HL-60/S4 (cell line): ENCODE measurements around the gene SRPK2.

Experiments
- in situ Hi-C: fragments of 300-500 bp; cut with MboI; formaldehyde crosslinking; loops from 2 replicates; pipeline ENCODE4 v1.14.3; 2022; ENCODE audit warnings: low sequenced_read_pairs

The SRPK2 gene

DNA sequence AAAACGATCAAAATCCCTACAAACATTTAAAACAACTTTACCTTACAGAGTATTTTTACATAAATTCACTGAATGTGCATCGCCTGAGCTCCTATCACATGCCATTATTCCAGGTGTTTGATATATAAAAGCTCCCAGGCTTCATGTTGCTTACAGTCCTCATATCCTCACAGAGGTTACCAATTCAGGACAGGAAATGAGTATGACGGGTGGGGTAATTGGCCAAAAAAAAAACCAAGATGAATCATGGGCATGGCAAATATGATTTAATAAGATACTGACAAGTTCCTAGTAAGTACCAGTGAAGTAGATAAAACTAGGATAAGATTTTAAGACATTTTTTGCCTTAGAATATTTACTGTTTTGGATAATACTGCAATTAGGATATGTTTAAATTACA, 238.9 kb downstream of the SRPK2 start:
- in situ Hi-C loops = no loop called here

DNA sequence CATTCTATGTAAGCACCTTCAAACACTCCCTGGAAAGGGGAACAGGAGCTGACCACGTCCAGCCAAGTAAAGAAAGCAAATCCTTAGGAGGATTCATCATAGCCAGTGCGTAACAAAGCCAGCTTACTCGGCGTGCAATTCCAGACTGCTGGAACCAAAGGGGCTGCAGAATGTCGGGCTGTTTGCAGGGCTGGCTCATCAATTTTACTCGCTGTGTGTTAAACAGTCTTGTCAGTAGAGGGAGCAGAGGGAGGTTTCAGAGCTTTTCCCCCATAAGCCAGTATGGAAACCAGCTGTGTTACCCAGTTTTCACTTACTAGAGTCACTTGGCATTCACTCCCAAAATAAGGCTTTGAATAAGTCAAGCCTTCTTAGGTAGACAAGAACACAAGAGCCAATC, 247.7 kb downstream of the SRPK2 start:
- in situ Hi-C loops = no loop called here

DNA sequence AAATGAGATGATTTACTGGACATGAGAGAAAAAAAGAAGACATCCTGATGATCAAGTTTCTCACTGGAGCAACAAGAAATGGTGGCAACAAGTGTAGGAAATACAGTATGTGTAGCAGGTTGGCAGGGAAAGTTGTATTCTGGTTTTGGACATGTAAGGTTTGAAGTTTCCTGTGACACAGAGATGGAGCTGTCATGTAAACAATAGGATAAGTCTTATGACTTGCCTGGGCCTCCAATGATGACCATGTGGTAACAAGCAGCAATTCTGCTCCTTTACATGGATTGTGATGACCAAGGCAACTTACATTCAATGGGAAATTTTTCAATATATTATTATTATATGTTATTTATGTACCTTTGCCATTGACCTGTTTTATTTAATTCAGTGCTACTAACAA, 249.3 kb downstream of the SRPK2 start:
- in situ Hi-C loops = no loop called here

DNA sequence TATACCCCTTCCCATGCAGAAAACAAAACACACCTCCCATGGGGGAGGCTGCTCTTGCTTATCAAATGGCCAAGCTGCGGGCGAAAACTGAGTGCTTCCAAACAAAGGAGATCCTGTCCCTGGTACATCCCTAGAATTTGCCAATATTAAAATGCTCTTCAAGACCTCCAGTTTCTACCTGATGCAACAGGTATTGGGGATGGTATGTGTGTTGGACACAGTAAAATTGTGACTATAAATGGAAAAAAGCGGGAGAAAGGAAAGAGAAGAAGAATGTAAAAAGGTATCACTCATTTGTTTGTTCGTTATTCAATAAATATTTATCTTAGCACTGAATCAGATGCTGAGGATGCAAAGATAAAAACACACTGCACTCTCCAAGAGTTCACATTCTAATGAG, 250.8 kb downstream of the SRPK2 start:
- in situ Hi-C loops = no loop called here

DNA sequence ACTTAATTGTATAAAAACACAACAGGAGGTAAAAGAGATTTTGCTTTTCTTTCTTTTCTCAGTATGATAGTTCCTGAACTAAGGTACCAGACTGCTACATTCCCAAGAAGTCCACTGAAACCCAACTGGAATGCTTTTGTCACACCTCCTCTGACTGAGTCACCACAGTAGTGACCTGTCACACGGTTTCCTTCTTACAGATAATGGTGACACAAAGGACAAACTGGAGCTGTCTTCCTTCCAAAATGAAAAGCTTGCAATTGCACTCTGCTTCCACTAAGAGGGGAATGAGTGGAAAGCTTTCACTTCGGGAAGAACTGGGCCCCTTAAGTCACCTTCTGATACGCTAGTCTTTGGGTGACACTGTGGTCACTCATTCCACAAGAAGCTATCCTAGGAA, 252.5 kb downstream of the SRPK2 start:
- in situ Hi-C loops = no loop called here

DNA sequence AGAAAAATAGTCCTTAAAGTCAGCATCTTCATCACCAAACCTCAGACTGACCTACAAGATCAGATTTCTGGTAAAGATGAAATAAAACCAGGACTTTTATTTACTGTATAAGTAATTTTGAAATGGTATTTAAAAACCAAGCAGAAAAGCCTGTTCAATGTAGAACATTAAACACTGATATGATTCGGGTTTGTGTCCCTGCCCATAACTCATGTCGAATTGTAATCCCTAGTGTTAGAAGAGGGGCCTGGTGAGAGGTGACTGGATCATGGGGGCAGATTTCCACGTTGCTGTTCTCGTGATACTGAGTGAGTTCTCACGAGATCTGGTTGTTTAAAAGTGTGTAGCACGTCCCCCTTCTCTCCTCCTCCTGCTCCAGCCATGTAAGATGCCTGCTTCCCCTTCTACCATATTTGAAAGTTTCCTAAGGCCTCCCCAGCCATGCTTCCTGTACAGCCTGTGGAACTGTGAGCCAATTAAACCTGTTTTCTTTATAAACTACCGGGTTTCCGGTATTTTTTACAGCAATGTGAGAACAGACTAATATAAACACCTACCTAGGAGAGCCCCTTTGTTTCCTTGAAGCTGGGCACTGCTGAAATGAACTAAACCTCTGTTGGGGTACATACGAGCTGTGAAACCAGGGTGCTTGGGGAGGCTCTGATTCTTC, 254.6 kb downstream of the SRPK2 start:
- in situ Hi-C loops = no loop called here

DNA sequence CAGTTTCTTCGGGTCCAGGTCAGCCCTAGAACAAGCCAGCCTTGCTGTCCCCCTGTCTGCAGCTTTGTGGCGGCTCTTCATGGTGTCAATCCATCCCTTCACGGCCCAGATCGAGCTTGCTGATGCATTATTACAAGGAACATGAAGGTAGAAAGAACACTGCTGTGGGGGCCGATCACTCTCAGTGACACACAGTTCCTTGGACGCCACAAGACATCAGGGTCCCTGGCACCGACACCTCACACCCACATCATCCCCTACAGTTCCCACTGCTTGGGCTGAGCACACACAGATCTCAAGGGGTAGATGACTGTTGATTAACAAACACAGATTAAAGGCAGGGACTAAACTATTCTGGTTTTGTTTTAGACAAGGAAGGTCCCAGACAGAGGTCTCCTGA, 255.4 kb downstream of the SRPK2 start:
- in situ Hi-C loops = no loop called here

DNA sequence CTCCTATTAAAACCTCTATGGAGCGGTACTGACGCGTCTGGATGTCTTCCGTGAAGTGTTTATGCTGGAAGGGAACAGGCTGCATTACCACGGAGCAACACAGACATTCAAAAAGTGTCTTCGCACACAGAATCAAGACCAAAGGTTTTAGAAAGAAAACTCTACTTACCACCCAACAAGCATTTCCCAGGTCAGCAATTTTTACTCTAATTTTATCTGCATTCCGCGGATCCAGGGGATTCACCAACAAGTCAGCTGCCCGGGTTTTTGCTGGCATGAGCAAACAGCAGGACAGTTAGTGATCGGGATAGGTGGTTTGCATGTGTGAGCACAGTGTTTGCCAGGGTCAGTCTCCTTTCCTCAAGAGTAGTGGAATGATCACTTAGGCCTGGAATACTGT, 255.9 kb downstream of the SRPK2 start:
- in situ Hi-C loops = no loop called here

DNA sequence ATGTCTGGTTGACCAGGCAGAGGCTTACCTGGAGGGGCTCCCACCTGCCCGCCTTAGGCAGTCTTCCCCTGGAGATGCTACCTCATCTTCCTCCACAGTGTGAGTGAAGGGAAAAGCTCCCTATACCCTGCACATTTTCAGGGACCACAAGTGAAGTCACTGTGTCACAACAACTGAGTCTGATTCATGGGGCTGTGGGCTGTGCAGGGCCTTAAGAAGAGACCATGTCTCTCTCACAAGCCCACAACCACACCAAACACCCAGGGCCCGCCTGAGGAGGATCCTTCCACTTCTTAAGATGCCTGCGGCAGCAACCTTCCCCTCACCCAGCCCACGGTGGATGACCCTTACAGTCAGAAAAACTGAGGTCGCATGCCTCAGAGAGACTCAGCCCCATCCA, 256.4 kb downstream of the SRPK2 start:
- in situ Hi-C loops = no loop called here

DNA sequence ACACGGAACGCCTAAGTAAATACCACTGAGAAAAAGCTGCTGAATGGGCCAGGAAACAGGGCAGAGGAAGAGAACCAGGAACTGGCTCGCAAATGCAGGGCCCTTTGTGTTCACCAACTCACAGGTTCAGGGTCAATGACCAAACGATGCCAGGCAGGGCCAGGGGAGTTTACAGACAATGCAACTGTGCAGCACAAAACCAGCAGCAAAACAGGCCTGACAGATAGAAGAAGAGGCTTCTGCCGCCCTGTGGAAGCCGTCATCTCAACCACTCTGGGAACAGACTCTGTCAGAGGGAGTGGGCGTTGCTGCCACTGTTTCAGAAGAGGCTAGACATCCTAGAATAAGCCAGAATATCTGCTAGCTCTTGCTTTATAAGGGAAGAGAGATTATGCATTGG, 256.8 kb downstream of the SRPK2 start:
- in situ Hi-C loops = no loop called here

DNA sequence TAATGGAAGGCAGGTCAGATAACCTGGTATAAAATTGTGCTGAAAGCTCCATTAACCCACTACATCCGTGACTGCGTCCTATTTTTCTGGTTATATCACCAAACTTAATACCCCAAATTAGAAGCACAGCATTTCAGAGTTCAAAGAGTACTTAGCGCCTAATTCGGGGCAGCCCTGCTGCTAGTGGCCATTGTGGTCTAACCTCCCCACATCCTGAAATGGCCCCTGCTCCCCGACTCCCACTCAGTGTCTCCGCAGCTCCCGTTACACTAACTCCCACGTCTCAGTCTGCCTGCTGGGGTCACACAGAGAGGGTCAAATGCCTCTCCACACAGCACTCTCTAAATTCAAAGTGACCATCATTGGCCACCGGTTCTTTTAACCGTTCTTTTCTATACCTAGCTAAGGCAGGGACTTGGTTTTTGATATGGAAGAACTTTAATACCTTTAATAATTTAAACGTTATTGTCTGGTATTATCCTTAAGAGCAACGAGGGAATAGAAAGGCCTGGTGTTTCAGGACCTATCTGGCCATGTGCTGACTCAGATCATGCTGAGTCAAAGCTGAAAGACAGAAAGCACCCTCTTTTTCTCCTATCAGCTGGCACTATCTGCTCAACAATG, 257.6 kb downstream of the SRPK2 start:
- in situ Hi-C loops = no loop called here

DNA sequence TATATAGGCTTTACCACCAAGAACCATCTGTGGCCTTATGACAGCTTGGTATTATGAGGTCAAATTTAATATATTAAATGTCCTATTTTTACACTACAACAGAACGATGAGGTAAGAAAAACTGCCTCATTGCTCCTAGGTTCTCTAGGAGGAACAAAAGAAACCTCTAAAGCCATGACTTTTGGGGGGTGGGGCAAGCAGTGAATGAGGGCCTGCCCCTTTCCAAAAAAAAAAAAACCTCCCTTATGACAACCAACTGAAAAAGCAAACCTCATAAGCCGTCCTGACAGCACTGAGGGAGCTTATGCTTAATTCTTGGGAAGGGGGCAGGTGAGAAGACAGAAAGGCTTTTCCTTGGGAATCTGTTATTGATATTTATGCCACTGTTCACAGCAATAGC, 258.1 kb downstream of the SRPK2 start:
- in situ Hi-C loops = no loop called here

DNA sequence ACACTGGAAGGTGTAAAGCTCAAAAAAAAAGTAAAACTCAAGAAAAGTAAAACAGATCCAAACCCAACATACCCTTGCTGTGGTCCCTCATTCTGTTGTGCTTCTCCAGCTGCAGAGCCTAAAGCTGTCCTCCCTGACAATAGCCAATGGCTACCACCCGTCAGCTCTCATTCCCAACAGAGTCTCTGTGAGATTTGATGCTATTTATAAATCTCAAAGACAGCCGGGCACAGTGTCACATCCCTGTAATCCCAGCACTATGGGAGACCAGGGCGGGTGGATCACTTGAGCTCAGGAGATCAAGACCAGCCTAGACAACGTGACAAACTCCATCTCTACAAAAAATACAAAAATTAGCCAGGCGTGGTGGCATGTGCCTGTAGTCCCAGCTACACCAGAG, 258.7 kb downstream of the SRPK2 start:
- in situ Hi-C loops = no loop called here

DNA sequence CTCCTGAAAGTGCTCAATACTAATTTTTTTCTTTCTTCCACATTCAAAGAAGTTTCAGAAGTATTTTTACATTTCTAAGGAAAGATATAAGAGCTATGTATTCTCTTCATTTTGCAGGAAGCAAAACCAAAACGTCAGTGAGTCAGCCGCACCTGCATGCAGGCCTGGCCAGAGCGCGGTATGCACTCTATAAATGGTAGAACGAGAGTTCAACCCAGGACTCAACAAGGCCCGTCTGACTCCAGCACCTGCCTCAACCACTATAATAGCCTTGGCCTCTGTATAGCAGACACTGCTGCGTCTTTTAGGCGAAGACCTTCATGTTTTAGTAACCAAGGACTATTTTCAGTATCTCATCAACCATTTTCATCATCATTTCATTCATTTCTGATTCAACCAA, 261.5 kb downstream of the SRPK2 start:
- in situ Hi-C loops = no loop called here

DNA sequence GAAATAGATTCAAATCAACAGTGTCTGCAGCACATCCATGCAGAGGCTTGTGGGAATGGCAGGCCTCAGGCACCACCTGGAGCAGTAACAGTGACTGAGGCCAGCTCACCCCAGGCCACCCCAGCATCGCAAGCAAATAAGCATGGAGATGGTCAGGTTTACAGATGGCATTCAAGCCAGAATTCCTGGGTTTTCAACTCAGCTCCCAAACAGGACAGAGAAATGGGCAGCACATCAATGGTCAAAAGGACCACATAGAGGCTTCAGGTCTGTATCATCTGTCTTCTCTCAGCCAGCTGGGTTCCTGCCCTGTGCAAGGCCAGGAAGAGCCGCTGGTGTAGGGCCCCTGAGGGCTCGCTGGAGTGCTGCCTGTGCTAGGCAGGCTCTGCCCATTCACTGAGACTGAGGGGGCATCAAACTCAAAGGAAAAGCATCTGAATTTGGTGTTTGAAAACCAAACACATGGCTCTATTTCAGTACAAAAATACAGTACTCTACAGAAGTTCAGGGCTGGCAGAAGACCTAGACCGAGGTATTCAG, 262.2 kb downstream of the SRPK2 start:
- in situ Hi-C loops = no loop called here

DNA sequence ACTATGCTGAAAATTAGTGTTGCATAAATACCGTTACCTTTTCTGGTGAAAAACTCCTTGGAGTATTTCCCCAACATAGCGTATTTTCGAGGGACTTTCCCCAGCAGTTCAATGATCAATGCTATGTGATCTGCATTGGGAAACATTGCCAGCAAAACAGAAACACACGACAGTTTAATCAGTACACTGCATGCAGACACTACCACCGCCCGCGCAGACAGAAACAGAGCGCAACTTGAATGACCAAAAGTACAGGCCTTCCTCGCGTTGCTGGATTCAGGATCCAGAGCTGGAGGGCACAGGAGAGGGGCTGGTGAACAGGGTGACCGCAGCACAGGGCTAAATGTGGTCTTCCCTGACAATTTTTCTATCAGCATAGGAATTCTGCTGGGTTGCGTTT, 263.0 kb downstream of the SRPK2 start:
- in situ Hi-C loops = no loop called here

DNA sequence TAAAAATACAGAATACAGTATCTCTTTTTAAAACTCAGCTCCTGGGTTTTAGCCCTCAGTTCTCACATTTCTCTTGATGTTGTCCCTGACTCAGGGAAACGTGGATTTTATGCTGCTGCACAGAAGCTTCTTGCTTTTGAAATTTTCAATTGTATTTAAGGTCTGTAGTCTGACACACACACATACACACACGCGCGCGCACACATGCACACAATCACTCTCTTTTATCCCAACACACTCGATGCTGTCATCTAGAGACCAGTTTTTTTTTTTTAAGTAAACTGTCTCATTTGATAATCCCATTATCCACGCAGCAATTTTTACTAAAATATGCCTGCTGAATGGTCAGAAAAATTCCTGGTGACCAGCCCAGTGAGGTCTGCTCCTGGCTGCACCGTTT, 266.1 kb downstream of the SRPK2 start:
- in situ Hi-C loops = no loop called here

DNA sequence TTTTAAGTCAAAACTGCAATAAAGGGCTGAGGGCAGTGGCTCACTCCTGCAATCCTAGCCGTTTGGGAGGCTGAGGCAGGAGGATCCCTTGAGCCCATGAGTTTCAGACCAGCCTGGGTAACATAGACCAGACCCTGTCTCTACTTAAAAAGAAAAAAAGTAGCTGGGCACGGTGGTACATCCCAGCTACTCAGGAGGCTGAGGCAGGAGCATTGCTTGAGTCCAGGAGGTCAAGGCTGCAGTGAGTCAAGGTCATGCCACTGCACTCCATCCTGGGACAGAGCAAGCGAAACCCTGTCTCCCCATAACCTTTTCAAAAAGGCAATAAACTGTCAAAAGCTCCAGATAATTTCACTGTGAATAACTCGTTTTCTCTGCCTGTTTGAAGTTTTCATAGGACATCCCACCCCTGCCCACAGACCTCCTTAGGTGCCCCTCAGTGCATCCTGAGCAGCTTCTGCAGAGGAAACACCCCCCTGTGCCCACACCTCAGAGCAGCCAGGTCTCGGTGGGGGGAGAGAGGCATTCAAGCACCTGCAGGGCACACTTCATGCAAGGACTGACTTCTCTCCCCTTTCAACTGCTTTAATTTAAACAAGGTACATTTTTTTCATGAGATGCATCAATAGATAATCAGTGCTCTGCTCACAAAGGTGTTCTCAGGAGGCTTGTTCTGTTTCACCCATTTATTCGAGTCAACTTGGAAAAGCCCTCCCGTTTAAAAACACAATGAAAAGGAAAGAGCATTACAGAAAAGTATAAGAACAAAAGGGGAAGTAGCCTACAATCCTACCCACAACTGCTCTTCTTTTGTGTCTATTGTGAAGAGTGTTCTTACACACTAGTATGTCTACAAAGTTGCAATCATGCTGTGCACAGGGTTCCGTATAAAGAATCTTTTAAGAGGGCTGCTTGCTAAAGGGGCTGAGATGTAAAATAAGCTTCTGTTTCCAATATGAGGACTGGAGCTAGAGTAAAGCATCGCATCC, 269.8 kb downstream of the SRPK2 start:
- in situ Hi-C loops = no loop called here

DNA sequence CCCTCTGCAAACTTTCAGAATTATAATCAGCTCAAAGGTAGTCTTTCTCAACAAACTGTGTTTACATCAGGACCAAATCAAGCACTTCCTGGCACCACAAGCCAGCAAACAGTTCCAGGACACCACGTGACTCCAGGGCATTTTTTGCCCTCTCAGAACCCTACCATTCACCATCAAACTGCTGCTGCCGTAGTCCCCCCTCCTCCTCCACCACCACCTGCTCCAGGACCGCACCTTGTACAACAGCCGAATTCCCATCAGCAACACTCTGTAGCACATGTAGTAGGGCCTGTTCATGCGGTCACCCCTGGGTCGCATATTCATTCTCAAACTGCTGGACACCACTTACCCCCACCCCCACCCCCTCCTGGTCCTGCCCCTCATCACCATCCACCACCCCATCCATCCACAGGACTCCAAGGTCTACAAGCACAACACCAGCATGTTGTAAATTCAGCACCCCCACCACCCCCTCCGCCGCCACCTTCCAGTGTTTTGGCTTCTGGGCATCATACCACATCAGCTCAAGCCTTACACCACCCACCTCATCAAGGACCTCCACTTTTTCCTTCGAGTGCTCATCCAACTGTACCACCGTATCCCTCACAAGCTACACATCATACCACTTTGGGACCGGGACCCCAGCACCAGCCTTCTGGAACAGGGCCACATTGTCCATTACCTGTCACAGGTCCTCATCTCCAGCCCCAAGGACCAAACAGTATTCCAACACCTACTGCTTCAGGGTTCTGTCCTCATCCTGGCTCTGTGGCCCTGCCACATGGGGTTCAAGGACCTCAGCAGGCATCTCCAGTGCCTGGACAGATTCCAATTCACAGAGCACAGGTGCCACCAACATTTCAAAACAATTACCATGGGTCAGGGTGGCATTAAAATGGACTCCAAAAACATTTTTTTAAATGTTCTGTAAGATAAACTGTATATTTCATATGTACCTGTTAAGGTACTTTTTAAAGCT, 276.0 kb downstream of the SRPK2 start:
- in situ Hi-C loops = no loop called here

DNA sequence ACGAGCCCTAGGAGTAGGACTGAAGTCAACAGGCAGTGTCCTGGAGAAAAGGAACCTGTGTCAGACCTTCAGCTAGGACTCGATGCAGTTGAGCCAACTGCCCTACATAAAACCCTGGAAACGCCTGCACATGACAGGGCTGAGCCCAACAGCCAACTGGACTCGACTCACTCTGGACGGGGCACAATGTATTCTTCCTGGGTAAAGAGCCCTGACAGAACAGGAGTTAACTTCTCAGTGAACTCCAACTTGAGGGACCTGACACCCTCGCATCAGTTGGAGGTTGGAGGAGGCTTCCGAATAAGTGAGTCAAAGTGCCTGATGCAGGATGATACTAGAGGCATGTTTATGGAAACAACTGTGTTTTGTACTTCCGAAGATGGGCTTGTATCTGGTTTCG, 281.3 kb downstream of the SRPK2 start:
- in situ Hi-C loops = no loop called here
